ENCODE results near the gene WNT7B. TPM values are rescaled to one million over a fixed set of nuclear protein-coding genes. Genes with fewer than 3 reads are reported as not detected.

Gene WNT7B
- total and polyA plus RNA-seq, 2 of the 8 experiments (the other 6 are each of a cell fraction or from before 2014, with no cell fraction given) = 0.14 to 0.24 TPM

- FAIRE-seq = no peak
- no peak for TF ChIP-seq SIRT6 (IDR thresholded peaks at IDR 0.05; ENCODE audit: low read length)
- TF ChIP-seq BRCA1 (IDR thresholded peaks at IDR 0.05; ENCODE audit: low read depth, low read length) = no peak
- TF ChIP-seq TAF7 (optimal IDR thresholded peaks at IDR 0.05; ENCODE audit: borderline replicate concordance, low read depth, low read length) = no peak
- no peak for TF ChIP-seq E2F6 (IDR thresholded peaks at IDR 0.05)
- TF ChIP-seq PHF8 (conservative IDR thresholded peaks at IDR 0.05; ENCODE audit: low read depth, low read length) = no peak
- TF ChIP-seq BACH1 (IDR thresholded peaks at IDR 0.05; ENCODE audit: low read length) = no peak
- TF ChIP-seq NRF1 (IDR thresholded peaks at IDR 0.05; ENCODE audit: low read depth, low read length) = no peak
- TF ChIP-seq RNF2 (IDR thresholded peaks at IDR 0.05; ENCODE audit: borderline replicate concordance, low read depth, low read length, missing control alignments, poor library complexity, severe bottlenecking) = no peak
- no peak for TF ChIP-seq TBP (IDR thresholded peaks at IDR 0.05; ENCODE audit: low read depth, low read length)
- TF ChIP-seq SP1 (IDR thresholded peaks at IDR 0.05; ENCODE audit: low read depth, low read length) = no peak
- TF ChIP-seq RXRA (IDR thresholded peaks at IDR 0.05; ENCODE audit: insufficient read depth, low read depth, low read length) = no peak
Observed at GRCh38 chr22:46012182-46012880, 35.4 kb upstream of the WNT7B start.

More at GRCh38 chr22:46012182-46012880, 35.4 kb upstream of the WNT7B start:
- Histone ChIP-seq H3K36me3 (ENCODE audit: control insufficient read depth in 2 of 4, insufficient read depth in 4 of 4, low read length in 3 of 4) (no peaks in the 10 kb centered on the region), H3K4me2 (ENCODE audit: insufficient read depth in 1 of 2, low read depth in 2 of 2, low read length in 2 of 2) (peak overlapping the region in 1 of 2 experiments; percentile 82; a peak in 1 of 4 replicates), H3K4ac (replicated peaks; ENCODE audit: insufficient read length, low read depth, low read length) (peak overlapping the region; percentile 85), H2AFZ (ENCODE audit: low read length) (no peak overlapping the region), H4K8ac (ENCODE audit: extremely low read depth, insufficient read depth, low read length) (0 out of 2 replicates have a peak overlapping the region, but pooled peaks have one; percentile 81), H4K20me1 (replicated peaks in 1 of 2; ENCODE audit: control insufficient read depth in 1 of 2, insufficient read depth in 2 of 2, low read length in 2 of 2) (no peaks in the 10 kb centered on the region), H3K4me1 (replicated peaks in 1 of 4; ENCODE audit: control insufficient read depth in 3 of 4, insufficient read depth in 4 of 4, low read length in 3 of 4) (peaks cover 0 to 13% (median 4%) of the 10 kb centered on the region in 4 experiments; a peak in 6 of 7 replicates), H3K18ac (ENCODE audit: extremely low read depth, low read length) (no peak overlapping the region), H2BK12ac (ENCODE audit: low read depth, low read length) (peak overlapping the region; percentile 68; the same call in 1 of the 2 replicates), H3K9me3 (ENCODE audit: insufficient read depth in 2 of 2, low read depth in 1 of 2, low read length in 1 of 2) (no peaks in the 10 kb centered on the region; a peak in 1 of 4 replicates), H2BK15ac (ENCODE audit: low read length) (peak overlapping the region; percentile 61; the same call in 1 of the 2 replicates), H3K27me3 (replicated peaks in 1 of 4; ENCODE audit: control insufficient read depth in 3 of 4, extremely low read depth in 1 of 4, insufficient read depth in 3 of 4, low read length in 3 of 4) (no peaks in the 10 kb centered on the region), H2BK20ac (ENCODE audit: low read length) (no peak overlapping the region), H2BK5ac (ENCODE audit: low read depth, low read length) (peak overlapping the region; percentile 52), H4K5ac (ENCODE audit: insufficient read length, low read depth, low read length) (no peak overlapping the region), H2BK120ac (replicated peaks; ENCODE audit: low read depth, low read length) (peak overlapping the region; percentile 72), H3K79me1 (ENCODE audit: low read depth, low read length) (no peaks in the 10 kb centered on the region), H3K27ac (ENCODE audit: low read depth, low read length) (no peak overlapping the region; the same call in 1 of the 2 replicates), H3K4me3 (ENCODE audit: extremely low read depth in 1 of 4, insufficient read depth in 2 of 4, low read depth in 3 of 4, low read length in 4 of 4) (no peak overlapping the region), H3K56ac (replicated peaks; ENCODE audit: insufficient read length, low read depth, low read length) (no peak overlapping the region), H3K9ac (replicated peaks in 1 of 4; ENCODE audit: extremely low read depth in 1 of 4, low read depth in 3 of 4, low read length in 3 of 4) (no peak overlapping the region), H3K23me2 (ENCODE audit: low read depth, low read length) (peaks cover 7% of the 10 kb centered on the region; the same call in 1 of the 2 replicates), H3K23ac (ENCODE audit: insufficient read length) (no peak overlapping the region), H4K91ac (replicated peaks; ENCODE audit: insufficient read length, low read length) (peak overlapping the region; percentile 80), H3K79me2 (ENCODE audit: control insufficient read depth in 1 of 2, insufficient read depth in 2 of 2, low read length in 2 of 2) (no peaks in the 10 kb centered on the region), H3K14ac (ENCODE audit: insufficient read length) (no peak overlapping the region), H2AK5ac (ENCODE audit: low read depth, low read length) (0 out of 2 replicates have a peak overlapping the region, but pooled peaks have one; percentile 0)
- WGBS, 2 experiments (ENCODE audit: extremely low coverage in 1 of 2, insufficient coverage in 1 of 2, insufficient read length in 1 of 2, insufficient replicate concordance in 2 of 2, low coverage in 1 of 2, low lambda C conversion rate in 2 of 2, missing lambda C conversion rate in 1 of 2) = 92% methylated on average over 13 of the region's 13 CpGs; no CpG with 5 or more reads in 1 of the 2 experiments
- DNase-seq (ENCODE audit: low read depth in 1 of 2, low spot score in 2 of 2) = no peak
- POLR2A ChIA-PET (ENCODE audit: partially characterized antibody) = interaction anchor here (0.9 to 1.5 kb wide), 4 partner anchors 12 to 32 kb away, joined by 3 to 7 read pairs (median 4); no protein-coding TSS in a partner anchor
- CTCF ChIA-PET (ENCODE audit: partially characterized antibody) = interaction anchor here (0.8 to 5.2 kb wide), 21 partner anchors 10 to 815 kb away, joined by 3 to 43 read pairs (median 6); no protein-coding TSS in a partner anchor
